Natural killer cell (primary cell): ENCODE data around the gene CCDC117. TPM values are rescaled to one million over a fixed set of nuclear protein-coding genes. Genes with fewer than 3 reads are reported as not detected.

Experiments
- ATAC-seq, 3 donors: fragments of 150-1000 bp in 2 of 3; fragments of 200-7000 bp in 1 of 3; cut with Tn5 transposase; 1 replicate in 1 of 3; 2 replicates in 2 of 3; pipeline ENCODE4 v1.10.0; 2021; ENCODE audit warnings: mild to moderate bottlenecking in 2 of 3, moderate library complexity in 2 of 3
- DNase-seq, 2 donors: peaks; one replicate each; pipeline versions ENCODE4 v3.0.0 to v3.0.0-alpha.2; 2013 to 2021; ENCODE audit warnings: mixed read lengths in 1 of 2
- H3K27ac ChIP-seq: one replicate; pipeline ENCODE4 v1.5.1; 2013; ENCODE audit warnings: mild to moderate bottlenecking, low read length
- H3K27me3 ChIP-seq: one replicate; pipeline ENCODE4 v1.6.1; 2013; ENCODE audit warnings: low read length; ENCODE audit not compliant: control insufficient read depth, insufficient read depth
- H3K36me3 ChIP-seq: one replicate; pipeline ENCODE4 v1.6.1; 2013; ENCODE audit warnings: low read length; ENCODE audit not compliant: control insufficient read depth, insufficient read depth
- H3K4me1 ChIP-seq: one replicate; pipeline ENCODE4 v1.6.1; 2013; ENCODE audit warnings: low read length; ENCODE audit not compliant: control insufficient read depth, insufficient read depth
- H3K4me3 ChIP-seq: one replicate; pipeline ENCODE4 v1.5.1; 2013; ENCODE audit warnings: low read length
- H3K9me3 ChIP-seq: one replicate; pipeline ENCODE4 v1.6.1; 2013; ENCODE audit warnings: low read length; ENCODE audit not compliant: control insufficient read depth, insufficient read depth
- H3K27ac Mint-ChIP-seq, 2 donors: one replicate each; pipeline ENCODE4 v1.8.0; 2022; ENCODE audit warnings: mild to moderate bottlenecking in 2 of 2, mixed read lengths in 2 of 2, moderate library complexity in 1 of 2
- H3K27me3 Mint-ChIP-seq, 2 donors: one replicate each; pipeline ENCODE4 v1.8.0; 2022; ENCODE audit warnings: low read depth in 2 of 2, mixed read lengths in 2 of 2
- H3K36me3 Mint-ChIP-seq: one replicate; pipeline ENCODE4 v1.8.0; 2022; ENCODE audit warnings: mixed read lengths
- H3K4me1 Mint-ChIP-seq, 2 donors: one replicate each; pipeline ENCODE4 v1.8.0; 2022; ENCODE audit warnings: mixed read lengths in 2 of 2
- H3K4me3 Mint-ChIP-seq: one replicate; pipeline ENCODE4 v1.8.0; 2022; ENCODE audit warnings: mild to moderate bottlenecking, moderate library complexity, mixed read lengths
- H3K9me3 Mint-ChIP-seq, 2 donors: one replicate each; pipeline ENCODE4 v1.8.0; 2022; ENCODE audit warnings: mixed read lengths in 2 of 2
- WGBS: methylation state at CpG from one replicate; pipeline ENCODE4 v1.1.7; 2013; ENCODE audit warnings: missing lambda C conversion rate; ENCODE audit not compliant: insufficient coverage; 5-methylcytosine and 5-hydroxymethylcytosine counted together
- intact Hi-C: fragments of 100-400 bp; cut with micrococcal nuclease; formaldehyde crosslinking; loops from one replicate; pipeline ENCODE4 v1.14.2; 2022
- total RNA-seq, 4 donors: library from RNA; stranded (reverse); fragments of 120-200 nt in 1 of 4; gene quantifications; one replicate each; pipeline versions ENCODE4 v1.2.3 to v1.2.4, GENCODE V29; 2013 to 2022
- TF ChIP-seq, protein P1 (sequence below): fragments of 200-600 bp; IDR thresholded peaks from one replicate; pipeline ENCODE4 v1.8.0; 2022; ENCODE audit warnings: antibody characterized with exemption

Gene CCDC117
- total RNA-seq, 3 donors from 2014 or later (not counting 1 experiment from before 2014, with no cell fraction given), result 26.3 to 26.9 (median 26.6) TPM

DNA sequence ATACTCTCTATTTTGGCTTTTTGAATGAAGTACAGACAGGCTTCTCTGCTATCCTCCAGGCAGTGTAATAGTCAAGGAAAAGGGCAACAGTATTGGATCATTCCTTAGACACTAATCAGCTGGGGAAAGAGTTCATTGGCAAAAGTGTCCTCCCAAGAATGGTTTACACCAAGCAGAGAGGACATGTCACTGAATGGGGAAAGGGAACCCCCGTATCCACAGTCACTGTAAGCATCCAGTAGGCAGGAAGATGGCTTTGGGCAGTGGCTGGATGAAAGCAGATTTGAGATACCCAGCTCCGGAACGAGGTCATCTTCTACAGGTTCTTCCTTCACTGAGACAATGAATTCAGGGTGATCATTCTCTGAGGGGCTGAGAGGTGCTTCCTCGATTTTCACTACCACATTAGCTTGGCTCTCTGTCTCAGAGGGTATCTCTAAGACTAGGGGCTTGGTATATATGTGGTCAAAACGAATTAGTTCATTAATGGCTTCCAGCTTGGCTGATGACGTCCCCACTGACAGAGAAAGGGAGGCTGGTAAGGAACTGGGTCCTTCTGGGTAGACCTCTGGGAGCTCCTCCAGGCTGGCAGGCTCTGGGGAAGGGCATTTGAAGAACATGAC, 22.7 kb downstream of the CCDC117 start:
- WGBS, result 83% methylated on average over 6 of the region's 6 CpGs
- peak overlapping the region; percentile 93 for H3K4me3 Mint-ChIP-seq
- H3K4me1 Mint-ChIP-seq, result peaks cover 86 to 89% of the 10 kb centered on the region in 2 donors
- H3K4me1 ChIP-seq, result peaks cover 63% of the 10 kb centered on the region
- no peaks in the 10 kb centered on the region for H3K9me3 ChIP-seq
- H3K27ac Mint-ChIP-seq, result peak overlapping the region; percentile 92 to 96
- H3K36me3 ChIP-seq, result peaks cover 46% of the 10 kb centered on the region
- no peaks in the 10 kb centered on the region for H3K27me3 Mint-ChIP-seq
- DNase-seq (no peak), ATAC-seq (no peak)
- H3K4me3 ChIP-seq, result no peak overlapping the region
- H3K9me3 Mint-ChIP-seq, result no peaks in the 10 kb centered on the region
- TF ChIP-seq, protein P1, sequence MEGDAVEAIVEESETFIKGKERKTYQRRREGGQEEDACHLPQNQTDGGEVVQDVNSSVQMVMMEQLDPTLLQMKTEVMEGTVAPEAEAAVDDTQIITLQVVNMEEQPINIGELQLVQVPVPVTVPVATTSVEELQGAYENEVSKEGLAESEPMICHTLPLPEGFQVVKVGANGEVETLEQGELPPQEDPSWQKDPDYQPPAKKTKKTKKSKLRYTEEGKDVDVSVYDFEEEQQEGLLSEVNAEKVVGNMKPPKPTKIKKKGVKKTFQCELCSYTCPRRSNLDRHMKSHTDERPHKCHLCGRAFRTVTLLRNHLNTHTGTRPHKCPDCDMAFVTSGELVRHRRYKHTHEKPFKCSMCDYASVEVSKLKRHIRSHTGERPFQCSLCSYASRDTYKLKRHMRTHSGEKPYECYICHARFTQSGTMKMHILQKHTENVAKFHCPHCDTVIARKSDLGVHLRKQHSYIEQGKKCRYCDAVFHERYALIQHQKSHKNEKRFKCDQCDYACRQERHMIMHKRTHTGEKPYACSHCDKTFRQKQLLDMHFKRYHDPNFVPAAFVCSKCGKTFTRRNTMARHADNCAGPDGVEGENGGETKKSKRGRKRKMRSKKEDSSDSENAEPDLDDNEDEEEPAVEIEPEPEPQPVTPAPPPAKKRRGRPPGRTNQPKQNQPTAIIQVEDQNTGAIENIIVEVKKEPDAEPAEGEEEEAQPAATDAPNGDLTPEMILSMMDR, result no peak
- H3K36me3 Mint-ChIP-seq, result peaks cover 37% of the 10 kb centered on the region
- intact Hi-C loops, result no loop called here
- no peaks in the 10 kb centered on the region for H3K27me3 ChIP-seq
- peak overlapping the region; percentile 19 for H3K27ac ChIP-seq

DNA sequence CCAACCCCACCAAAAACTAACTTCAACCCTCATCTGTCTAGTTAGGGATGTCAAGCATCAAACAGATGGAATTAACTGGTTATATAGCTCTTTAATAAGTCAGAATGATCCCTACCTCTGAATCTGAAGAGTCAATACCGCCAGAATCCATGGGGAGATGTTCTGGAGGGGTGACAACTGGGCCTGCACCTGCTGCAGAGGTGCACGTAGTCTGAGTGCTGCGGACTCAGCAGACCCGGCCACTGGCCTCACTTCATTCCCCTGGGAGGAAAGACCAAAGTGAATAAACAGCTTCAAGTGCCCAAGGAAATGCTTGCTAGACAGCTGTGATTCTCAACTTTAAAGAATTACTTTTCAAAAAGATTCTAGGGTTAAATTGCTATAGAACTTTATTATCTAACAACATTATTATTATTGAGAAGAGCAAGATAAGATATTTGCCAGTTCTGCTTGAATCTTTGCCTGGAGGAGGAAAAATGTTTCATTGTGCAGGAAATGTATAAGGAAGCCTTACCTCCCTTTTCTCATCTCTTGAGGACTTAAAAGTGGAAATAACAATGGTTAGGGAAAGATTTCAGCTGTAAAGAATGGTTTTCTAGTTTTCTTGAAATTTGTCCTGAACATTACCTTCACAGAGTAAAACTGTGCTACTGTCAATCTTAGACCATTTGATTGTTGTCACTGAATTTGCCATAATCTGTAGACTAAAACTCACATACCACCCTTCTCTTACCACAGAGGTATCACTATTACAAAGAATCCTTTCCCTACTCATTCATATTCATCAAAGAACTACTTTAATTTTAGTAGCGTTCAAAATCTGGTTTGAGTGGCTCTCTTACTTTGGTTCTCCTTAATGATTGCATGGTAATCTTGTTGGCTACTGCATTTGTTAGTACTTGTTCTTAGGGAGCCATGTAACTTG, 23.7 kb downstream of the CCDC117 start:
- no peaks in the 10 kb centered on the region for H3K27me3 ChIP-seq
- DNase-seq (no peak), ATAC-seq (no peak)
- peaks cover 55% of the 10 kb centered on the region for H3K4me1 ChIP-seq
- intact Hi-C loops, result no loop called here
- TF ChIP-seq, protein P1, result no peak
- no peaks in the 10 kb centered on the region for H3K9me3 Mint-ChIP-seq
- H3K36me3 ChIP-seq, result peaks cover 46% of the 10 kb centered on the region
- no peaks in the 10 kb centered on the region for H3K27me3 Mint-ChIP-seq
- peak overlapping the region; percentile 92 to 96 for H3K27ac Mint-ChIP-seq
- H3K9me3 ChIP-seq, result no peaks in the 10 kb centered on the region
- H3K4me3 Mint-ChIP-seq, result peak overlapping the region; percentile 93
- H3K4me1 Mint-ChIP-seq, result peaks cover 80 to 81% of the 10 kb centered on the region in 2 donors
- H3K4me3 ChIP-seq, result no peak overlapping the region
- peaks cover 37% of the 10 kb centered on the region for H3K36me3 Mint-ChIP-seq
- no peak overlapping the region for H3K27ac ChIP-seq
- 58% methylated on average over 5 of the region's 5 CpGs for WGBS

DNA sequence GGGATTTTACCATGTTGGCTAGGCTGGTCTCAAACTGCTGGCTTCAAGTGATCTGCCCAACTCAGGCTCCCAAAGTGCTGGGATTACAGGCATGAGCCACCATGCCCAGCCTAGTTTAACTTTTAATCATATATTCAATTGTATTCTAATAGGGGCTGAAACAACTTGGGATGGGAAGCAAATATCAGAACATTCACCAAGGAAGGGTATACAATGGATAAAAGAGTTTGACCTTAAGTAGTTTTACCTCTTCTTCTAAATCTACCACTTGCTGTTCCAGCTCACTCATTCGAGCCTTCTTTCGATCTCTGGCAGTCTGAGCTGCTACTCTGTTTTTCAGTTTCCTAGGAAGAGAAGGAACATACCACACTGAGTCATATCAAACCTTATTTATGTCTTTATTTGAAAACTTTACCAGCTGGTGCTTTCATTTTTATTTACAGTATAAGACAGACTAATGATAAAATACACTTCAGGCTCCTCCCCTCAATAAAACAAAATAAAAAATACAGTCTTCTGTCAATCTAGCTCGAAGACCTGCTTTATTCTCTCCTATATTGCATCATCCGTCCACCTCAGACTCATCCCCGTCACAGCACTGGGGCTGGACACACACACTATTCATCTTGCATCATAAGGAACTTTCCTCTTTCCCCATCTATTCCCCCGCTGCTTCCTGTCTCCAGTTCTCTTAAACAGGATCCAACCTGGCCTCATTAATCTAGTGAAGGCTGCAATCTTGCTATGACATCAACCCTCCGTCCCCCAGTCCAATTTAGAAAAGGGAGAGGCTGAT, 26.5 kb downstream of the CCDC117 start:
- H3K27ac Mint-ChIP-seq, result peak overlapping the region; percentile 92 to 96
- DNase-seq, result peak; percentile 37 to 51
- Histone ChIP-seq H3K36me3 (peaks cover 40% of the 10 kb centered on the region), H3K4me1 (peaks cover 45% of the 10 kb centered on the region), H3K4me3 (peak overlapping the region; percentile 69), H3K27me3 (no peaks in the 10 kb centered on the region), H3K27ac (peak overlapping the region; percentile 92), H3K9me3 (no peaks in the 10 kb centered on the region)
- intact Hi-C loops, result loop anchor here (1.0 to 2.0 kb wide), 2 partner anchors 12 to 30 kb away; no protein-coding TSS in a partner anchor
- H3K36me3 Mint-ChIP-seq, result peaks cover 35% of the 10 kb centered on the region
- under 1% methylated on average over 7 of the region's 7 CpGs for WGBS
- no peaks in the 10 kb centered on the region for H3K9me3 Mint-ChIP-seq
- no peaks in the 10 kb centered on the region for H3K27me3 Mint-ChIP-seq
- peak in 1 of 3 donors; percentile 24 for ATAC-seq
- TF ChIP-seq, protein P1, result no peak
- H3K4me3 Mint-ChIP-seq, result peak overlapping the region; percentile 93
- H3K4me1 Mint-ChIP-seq, result peaks cover 71 to 72% of the 10 kb centered on the region in 2 donors
